Liver (tissue), 3 donors: ENCODE data around the gene LRRC28.

Experiments
- CTCF ChIP-seq: fragments of 150-350 bp; IDR thresholded peaks from 2 replicates; pipeline ENCODE4 v1.5.1; 2017; ENCODE audit warnings: improper control_type of control experiment, low read depth, low read length; ENCODE audit not compliant: missing input control
- FOXA2 ChIP-seq: IDR thresholded peaks from 2 replicates; pipeline ENCODE4 v1.6.1; 2016; ENCODE audit warnings: antibody characterized with exemption
- GABPA ChIP-seq, 2 donors: IDR thresholded peaks in 1 of 2; conservative IDR thresholded peaks in 1 of 2; 2 replicates each; pipeline ENCODE4 v1.6.1; 2016; ENCODE audit warnings: antibody characterized with exemption in 2 of 2, mild to moderate bottlenecking in 1 of 2, moderate library complexity in 1 of 2
- REST ChIP-seq: IDR thresholded peaks from 2 replicates; pipeline ENCODE4 v1.6.1; 2016; ENCODE audit warnings: antibody characterized with exemption, mild to moderate bottlenecking
- RXRA ChIP-seq, 2 donors: IDR thresholded peaks; 2 replicates each; pipeline ENCODE4 v1.6.1; 2017 to 2018; ENCODE audit warnings: antibody characterized with exemption in 2 of 2, mild to moderate bottlenecking in 1 of 2
- YY1 ChIP-seq: IDR thresholded peaks from 2 replicates; pipeline ENCODE4 v1.6.1; 2016; ENCODE audit warnings: antibody characterized with exemption, mild to moderate bottlenecking
- donor health status: healthy.
- donor health status: healthy.

- no peak for TF ChIP-seq CTCF
- TF ChIP-seq GABPA (IDR thresholded peaks at IDR 0.05 in 1 of 2, conservative IDR thresholded peaks at IDR 0.05 in 1 of 2): no peak
- TF ChIP-seq REST: no peak
- no peak for TF ChIP-seq FOXA2
- no peak for TF ChIP-seq RXRA (IDR thresholded peaks at IDR 0.05)
- no peak for TF ChIP-seq YY1
These were observed 85.5 kb downstream of the LRRC28 start for GRCh38 chr15:99336794-99337193.
